GM06990 (cell line): ENCODE data around the gene GALNT9.

Experiments
- DNase-seq: peaks from one replicate; pipeline ENCODE4 v3.0.0-alpha.2; 2011; ENCODE audit not compliant: insufficient read length; ENCODE audit errors: extremely low read depth
- H3K27me3 ChIP-seq: replicated peaks from 2 replicates; pipeline ENCODE4 v1.6.0; 2011; ENCODE audit warnings: low read length; ENCODE audit not compliant: control insufficient read depth, insufficient read depth
- H3K36me3 ChIP-seq: 2 replicates; pipeline ENCODE4 v1.5.1; 2011; ENCODE audit warnings: low read length; ENCODE audit not compliant: control insufficient read depth, insufficient read depth
- H3K4me3 ChIP-seq: replicated peaks from 2 replicates; pipeline ENCODE4 v1.5.1; 2011; ENCODE audit warnings: low read depth, mild to moderate bottlenecking, control low read depth, low read length
- TF ChIP-seq, protein P1 (sequence below): IDR thresholded peaks from 2 replicates; pipeline ENCODE4 v1.5.1; 2011; ENCODE audit warnings: low read length, control low read depth, mild to moderate bottlenecking, inconsistent platforms; ENCODE audit not compliant: insufficient read depth, poor library complexity, severe bottlenecking

GALNT9 gene

DNA sequence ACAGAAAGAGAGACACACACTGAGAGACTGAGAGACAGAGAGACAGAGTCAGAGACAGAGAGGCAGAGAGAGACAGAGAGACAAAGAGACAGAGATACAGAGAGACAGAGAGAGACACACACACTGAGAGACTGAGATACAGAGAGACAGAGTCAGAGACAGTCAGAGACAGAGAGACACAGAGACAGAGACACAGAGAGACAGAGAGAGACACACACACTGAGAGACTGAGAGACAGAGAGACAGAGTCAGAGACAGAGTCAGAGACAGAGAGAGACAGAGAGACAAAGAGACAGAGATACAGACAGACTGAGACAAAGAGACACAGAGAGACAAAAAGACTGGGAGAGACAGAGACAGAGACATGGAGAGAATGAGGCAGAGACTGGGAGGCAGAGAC lies 90.0 kb downstream of the GALNT9 start:
- TF ChIP-seq, protein P1, sequence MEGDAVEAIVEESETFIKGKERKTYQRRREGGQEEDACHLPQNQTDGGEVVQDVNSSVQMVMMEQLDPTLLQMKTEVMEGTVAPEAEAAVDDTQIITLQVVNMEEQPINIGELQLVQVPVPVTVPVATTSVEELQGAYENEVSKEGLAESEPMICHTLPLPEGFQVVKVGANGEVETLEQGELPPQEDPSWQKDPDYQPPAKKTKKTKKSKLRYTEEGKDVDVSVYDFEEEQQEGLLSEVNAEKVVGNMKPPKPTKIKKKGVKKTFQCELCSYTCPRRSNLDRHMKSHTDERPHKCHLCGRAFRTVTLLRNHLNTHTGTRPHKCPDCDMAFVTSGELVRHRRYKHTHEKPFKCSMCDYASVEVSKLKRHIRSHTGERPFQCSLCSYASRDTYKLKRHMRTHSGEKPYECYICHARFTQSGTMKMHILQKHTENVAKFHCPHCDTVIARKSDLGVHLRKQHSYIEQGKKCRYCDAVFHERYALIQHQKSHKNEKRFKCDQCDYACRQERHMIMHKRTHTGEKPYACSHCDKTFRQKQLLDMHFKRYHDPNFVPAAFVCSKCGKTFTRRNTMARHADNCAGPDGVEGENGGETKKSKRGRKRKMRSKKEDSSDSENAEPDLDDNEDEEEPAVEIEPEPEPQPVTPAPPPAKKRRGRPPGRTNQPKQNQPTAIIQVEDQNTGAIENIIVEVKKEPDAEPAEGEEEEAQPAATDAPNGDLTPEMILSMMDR, result no peak
- DNase-seq, result no peak
- H3K4me3 ChIP-seq, result no peak overlapping the region
- H3K27me3 ChIP-seq, result no peaks in the 10 kb centered on the region
- H3K36me3 ChIP-seq, result no peaks in the 10 kb centered on the region

DNA sequence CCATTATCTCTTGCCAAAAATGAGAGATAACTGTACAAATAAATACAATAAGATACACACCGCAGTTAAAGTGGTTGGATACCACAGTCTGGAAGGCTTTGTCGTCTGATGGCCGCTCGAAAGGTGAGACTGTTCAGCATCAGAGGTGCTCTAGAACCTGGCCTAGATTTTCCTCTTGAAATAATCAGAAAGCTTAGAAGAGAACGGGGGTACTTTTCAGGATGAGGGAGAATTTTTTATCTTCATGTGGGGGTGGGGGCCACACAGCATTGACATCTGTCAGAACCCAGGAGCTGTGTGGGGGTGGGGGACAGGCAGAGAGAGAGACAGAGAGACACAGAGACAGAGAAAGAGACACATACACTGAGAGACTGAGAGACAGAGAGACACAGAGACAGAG lies 90.5 kb downstream of the GALNT9 start:
- DNase-seq, result no peak
- Histone ChIP-seq H3K4me3 (no peak overlapping the region), H3K27me3 (no peaks in the 10 kb centered on the region), H3K36me3 (no peaks in the 10 kb centered on the region)
- TF ChIP-seq, protein P1, result no peak

DNA sequence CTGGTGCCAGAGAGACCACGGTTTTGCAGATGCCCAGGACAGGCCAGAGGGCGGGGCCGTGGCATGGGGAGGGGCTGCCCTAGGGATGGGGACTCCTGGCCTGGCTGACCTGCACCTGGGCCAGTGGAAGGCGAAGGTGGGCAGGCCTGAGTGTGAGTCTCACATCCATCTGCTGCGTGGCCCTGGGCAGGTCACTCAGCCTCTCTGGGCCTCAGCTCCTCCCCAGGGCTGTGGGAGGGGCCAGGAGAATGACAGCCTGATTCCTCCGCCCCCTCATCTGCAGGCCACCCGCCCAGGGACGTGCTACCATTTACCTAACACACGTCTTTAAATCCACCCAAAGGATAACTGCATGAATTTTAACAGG lies 90.9 kb downstream of the GALNT9 start:
- DNase-seq, result no peak
- H3K4me3 ChIP-seq, result no peak overlapping the region
- no peaks in the 10 kb centered on the region for H3K36me3 ChIP-seq
- H3K27me3 ChIP-seq, result no peaks in the 10 kb centered on the region
- TF ChIP-seq, protein P1, result no peak

DNA sequence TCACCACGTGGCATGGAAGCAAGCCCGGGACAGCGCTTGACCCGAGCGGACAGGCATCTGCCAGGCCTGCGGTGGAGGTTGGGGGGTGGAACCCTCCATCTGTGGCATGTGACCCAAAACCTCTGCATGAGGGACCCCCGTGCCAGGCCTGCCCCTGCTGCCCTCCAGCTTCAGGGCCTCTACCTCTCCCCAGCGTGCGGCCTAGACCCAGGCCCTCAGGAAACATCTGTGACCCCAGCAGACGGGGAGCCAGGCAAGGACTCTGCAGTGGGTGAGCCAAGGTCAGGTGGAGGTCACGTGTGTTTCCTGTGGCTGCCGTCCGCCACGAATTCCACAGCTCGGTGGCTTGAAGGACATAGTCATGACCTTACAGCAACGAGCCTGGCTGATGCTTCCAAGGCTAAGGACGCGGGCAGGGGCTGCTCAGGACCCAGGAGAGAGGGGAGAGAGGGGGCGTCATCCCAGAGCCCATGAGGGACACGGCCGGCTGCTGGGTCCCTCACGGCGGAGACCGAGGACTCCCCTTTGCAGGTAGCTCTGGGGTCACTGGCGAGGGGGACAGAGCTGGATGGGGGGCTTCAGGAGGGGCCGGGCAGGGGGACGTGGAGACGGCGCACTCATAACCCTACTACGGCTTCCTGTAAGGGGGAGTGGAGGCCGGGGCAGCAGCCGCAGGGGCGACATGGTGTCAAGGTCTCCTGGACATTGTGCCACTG lies 91.5 kb downstream of the GALNT9 start:
- TF ChIP-seq, protein P1, result no peak
- H3K36me3 ChIP-seq, result no peaks in the 10 kb centered on the region
- H3K4me3 ChIP-seq, result no peak overlapping the region
- no peaks in the 10 kb centered on the region for H3K27me3 ChIP-seq
- DNase-seq, result no peak

DNA sequence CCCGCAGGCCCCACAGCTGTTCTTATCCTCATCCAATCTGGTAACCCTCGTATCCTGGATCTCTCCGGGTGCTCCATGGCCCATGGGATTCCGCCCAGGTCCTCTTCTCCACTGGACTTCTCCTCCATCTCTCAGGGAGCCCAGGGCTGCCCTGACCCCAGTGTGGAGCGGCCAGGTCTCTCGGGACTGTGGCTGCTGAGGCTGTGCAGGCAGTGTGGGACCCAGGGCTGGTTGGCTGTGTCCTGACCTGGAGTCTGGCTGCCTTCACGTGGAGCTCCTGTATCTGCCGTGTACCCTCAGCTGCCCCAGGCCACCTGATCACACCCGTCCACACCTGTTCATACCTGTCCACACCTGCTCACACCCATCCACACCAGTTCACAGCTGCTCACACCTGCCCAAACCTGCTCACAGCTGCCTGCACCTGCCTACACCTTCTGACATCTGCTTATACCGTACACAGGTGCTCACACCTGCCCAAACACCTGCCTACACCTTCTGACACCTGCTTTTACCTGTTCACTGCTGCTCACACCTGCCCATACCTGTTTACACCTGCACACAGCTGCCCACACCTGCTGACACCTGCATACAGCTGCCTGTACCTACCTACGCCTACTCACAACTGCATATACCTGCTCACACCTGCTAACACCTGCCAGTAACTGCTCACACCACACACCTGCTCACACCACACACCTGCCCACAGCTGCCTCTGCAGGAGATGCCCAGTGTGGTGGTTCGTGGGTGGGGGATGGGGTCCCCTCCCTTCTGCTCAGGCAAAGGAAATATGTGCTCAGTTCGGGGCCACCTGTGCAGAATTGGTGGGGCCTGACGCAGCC lies 92.2 kb downstream of the GALNT9 start:
- DNase-seq, result no peak

More for the DNA sequence above, 92.2 kb downstream of the GALNT9 start:
- Histone ChIP-seq H3K4me3 (no peak overlapping the region), H3K27me3 (no peaks in the 10 kb centered on the region), H3K36me3 (no peaks in the 10 kb centered on the region)
- TF ChIP-seq, protein P1, result no peak
